GM21737 (cell line): Measurements from ENCODE around the gene CAPN7.

Experiments used
- ATAC-seq: cut with Tn5 transposase; IDR thresholded peaks from one replicate; pipeline ENCODE4 v1.9.1; 2021; ENCODE audit warnings: mild to moderate bottlenecking, moderate library complexity; ENCODE audit not compliant: unreplicated experiment

The CAPN7 gene

GRCh38 chr3:15198686-15199085, 7.4 kb upstream of the CAPN7 start:
- ATAC-seq = no peak

- ATAC-seq = no peak
Measured at GRCh38 chr3:15199493-15200105, 6.4 kb upstream of the CAPN7 start.

GRCh38 chr3:15204005-15204404, 2.0 kb upstream of the CAPN7 start:
- no peak for ATAC-seq

- no peak for ATAC-seq
Measured at GRCh38 chr3:15205482-15205933, 538 bp upstream of the CAPN7 start.

- no peak for ATAC-seq
Measured at GRCh38 chr3:15206662-15207576, 873 bp downstream of the CAPN7 start.

GRCh38 chr3:15207836-15208504, 1.9 kb downstream of the CAPN7 start:
- ATAC-seq = no peak

GRCh38 chr3:15211937-15212336, 5.9 kb downstream of the CAPN7 start:
- ATAC-seq = no peak

- no peak for ATAC-seq
Measured at GRCh38 chr3:15214758-15215157, 8.7 kb downstream of the CAPN7 start.

GRCh38 chr3:15215996-15216395, 9.9 kb downstream of the CAPN7 start:
- no peak for ATAC-seq

GRCh38 chr3:15216501-15216900, 10.5 kb downstream of the CAPN7 start:
- ATAC-seq = no peak

GRCh38 chr3:15217011-15217671, 11.1 kb downstream of the CAPN7 start:
- ATAC-seq = no peak

GRCh38 chr3:15217841-15218267, 11.8 kb downstream of the CAPN7 start:
- ATAC-seq = no peak

GRCh38 chr3:15218689-15219088, 12.6 kb downstream of the CAPN7 start:
- no peak for ATAC-seq

- no peak for ATAC-seq
Measured at GRCh38 chr3:15220056-15220455, 14.0 kb downstream of the CAPN7 start.

- ATAC-seq = no peak
Measured at GRCh38 chr3:15220661-15221060, 14.6 kb downstream of the CAPN7 start.

GRCh38 chr3:15221574-15222217, 15.7 kb downstream of the CAPN7 start:
- ATAC-seq = no peak

- no peak for ATAC-seq
Measured at GRCh38 chr3:15223685-15224572, 17.9 kb downstream of the CAPN7 start.

GRCh38 chr3:15228147-15228546, 22.1 kb downstream of the CAPN7 start:
- ATAC-seq = no peak

GRCh38 chr3:15229262-15229661, 23.2 kb downstream of the CAPN7 start:
- no peak for ATAC-seq

GRCh38 chr3:15241341-15241740, 35.3 kb downstream of the CAPN7 start:
- ATAC-seq = no peak
